NK-92 treated with Interleukin-12 subunit alpha and Interleukin-12 subunit beta, amount 100 ng/mL, for 24 hours (cell line): ENCODE data around the gene SLC27A4.

Experiments used
- DNase-seq: peaks from one replicate; lab custom pipeline; 2025; lab: John Stamatoyannopoulos, UW

The SLC27A4 gene

GRCh38 chr9:128365525-128365924 is 25.2 kb downstream of the SLC27A4 start:
- DNase-seq = no peak

DNA sequence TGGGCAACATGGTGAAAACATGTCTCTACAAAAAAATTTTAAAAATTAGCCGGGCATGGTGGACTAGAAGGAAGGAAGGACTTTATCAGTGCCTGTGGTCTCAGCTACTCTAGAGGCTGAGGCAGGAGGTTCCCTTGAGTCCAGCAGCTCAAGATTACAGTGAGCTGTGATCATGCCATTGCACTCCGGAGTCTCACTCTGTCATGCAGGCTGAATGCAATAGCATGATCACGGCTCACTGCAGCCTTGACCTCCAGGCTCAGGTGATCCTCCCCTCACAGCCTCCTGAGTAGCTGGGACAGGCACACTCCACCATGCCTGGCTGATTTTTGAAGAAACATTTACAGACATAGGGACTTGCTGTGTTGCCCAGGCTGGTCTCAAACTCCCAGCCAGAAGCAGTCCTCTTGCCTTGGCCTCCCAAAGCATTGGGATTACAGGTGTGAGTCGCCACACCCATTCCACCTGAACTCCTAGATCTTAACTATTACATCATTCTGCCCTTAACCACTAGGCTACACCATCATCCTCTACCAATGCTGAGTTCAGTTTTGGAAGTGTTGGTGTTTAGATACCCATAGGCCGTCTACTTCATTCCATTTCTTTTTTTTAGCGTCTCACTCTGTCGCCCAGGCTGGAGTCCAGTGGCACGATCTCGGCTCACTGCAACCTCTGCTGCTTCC is 28.8 kb downstream of the SLC27A4 start:
- no peak for DNase-seq

DNA sequence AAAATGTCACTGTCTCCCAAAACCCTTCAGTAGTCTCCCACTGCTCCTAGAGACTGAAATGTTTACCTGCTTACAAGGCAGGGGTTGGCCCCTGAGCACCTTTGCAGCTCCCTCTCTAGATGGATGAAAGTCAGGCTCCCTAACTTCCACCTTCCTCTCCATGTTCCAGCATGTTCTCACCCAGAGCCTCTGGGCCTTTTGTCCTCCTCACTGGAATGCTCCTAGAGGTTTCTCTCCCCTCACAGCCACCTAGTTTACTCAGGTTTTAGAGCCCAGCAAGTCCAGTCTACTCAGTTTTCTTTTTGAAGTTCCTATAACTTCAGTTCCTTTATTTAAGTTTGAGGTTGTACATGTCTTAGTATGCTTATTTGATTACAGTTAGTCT is 30.0 kb downstream of the SLC27A4 start:
- no peak for DNase-seq

GRCh38 chr9:128370752-128371629 is 30.7 kb downstream of the SLC27A4 start, which contains the start of gene URM1:
Gene URM1 (plus strand): TSS chr9:128371374. CDS start chr9:128371381, 7 bp downstream.
- peak; percentile 83 for DNase-seq

GRCh38 chr9:128371630-128372117 is 31.3 kb downstream of the SLC27A4 start:
- no peak for DNase-seq

DNA sequence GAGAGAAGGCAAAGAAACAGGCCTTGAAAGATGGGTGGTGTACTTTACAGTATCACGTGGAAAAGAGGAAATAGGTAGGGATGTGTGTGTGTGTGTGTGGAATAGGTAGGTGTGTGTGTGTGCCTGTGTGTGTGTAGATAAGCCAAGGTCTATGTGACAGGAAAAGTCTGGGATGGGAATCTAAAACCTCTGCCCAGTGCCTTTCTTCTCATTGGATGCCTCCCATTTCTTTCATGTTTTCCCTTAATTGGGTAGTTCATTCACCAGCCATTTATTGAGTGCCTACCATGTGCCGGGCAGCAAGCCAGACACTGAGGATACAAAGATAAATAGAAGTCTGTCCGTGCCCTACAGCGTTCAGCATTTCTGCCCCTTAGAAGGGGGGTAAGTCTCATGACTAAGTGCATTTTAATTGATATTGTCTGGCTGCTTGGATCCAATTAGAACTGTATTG is 31.9 kb downstream of the SLC27A4 start:
- DNase-seq = no peak

DNA sequence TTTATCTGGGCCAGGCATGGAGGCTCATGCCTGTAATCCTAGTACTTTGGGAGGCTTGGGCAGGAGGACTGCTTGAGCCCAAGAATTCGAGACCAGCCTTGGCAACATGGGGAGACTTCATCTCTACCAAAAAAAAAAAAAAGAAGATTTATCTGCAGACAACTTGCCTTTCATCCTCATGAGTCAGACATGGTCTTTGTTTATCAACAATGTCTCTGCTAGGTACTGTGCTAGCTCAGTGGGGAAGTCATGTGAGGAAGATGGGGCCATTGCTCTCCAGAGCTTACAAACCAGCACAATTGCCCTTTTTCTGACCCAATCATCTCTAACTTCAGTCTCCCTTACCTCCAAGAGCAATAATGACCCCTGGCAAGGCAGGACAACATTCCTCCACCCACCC is 32.5 kb downstream of the SLC27A4 start:
- DNase-seq = no peak

GRCh38 chr9:128374221-128374675 is 33.9 kb downstream of the SLC27A4 start:
- DNase-seq = no peak

GRCh38 chr9:128375865-128376264 is 35.5 kb downstream of the SLC27A4 start:
- no peak for DNase-seq

DNA sequence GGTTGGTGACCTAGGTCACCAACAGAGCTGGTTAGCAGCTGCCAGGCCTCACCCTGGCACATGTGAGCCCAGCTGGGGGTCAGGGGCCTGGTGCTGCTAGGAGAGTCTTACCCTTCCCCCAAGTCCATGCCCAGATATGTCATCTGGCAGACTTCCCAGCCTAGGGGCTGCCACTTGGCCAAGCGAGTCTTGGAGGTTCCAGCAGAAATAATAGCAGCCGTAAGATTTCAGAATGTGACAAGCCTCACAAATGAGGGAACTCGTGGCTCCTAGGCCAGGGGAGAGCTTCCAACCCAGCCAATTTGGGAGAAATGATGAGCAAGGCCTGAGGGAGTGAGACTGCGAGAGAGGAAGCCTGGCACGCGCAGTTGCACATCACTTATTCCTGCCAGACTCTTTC is 41.9 kb downstream of the SLC27A4 start:
- no peak for DNase-seq

DNA sequence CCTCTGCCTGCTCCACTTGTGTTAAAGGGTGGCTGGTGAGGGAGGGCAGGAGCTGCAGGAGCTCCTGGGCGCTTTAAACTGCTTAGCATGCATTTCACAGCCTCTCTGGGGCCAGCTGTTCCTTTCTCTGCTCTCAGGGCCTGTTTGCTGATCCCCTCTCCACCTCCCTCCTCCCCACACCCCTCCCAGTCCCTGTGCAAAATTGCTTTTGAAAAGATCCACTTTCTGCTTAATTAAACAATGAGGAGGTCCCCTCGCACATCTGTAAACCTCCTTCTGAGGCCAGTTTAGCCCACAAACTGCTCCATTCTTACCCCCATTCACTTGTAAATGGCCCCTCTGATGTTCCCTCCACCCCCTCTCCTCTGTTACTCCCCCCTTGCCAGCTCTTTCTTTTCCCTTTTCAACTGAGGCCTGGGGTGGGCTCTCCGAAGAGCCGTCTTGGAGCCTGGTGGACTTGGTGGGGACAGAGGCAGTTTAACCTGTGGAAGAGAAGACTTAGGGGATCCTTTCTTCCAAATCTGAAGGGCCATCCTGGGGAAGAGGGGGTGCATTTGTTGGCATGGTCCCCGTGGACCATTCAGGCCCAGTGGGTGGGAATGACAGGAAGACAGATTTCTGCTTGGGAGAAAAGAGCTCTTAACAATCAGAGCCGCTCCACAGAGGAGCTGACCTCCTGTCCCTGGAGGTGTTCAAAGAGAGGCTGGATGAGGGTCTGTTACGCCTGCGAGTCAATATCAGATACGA is 42.9 kb downstream of the SLC27A4 start:
- no peak for DNase-seq

GRCh38 chr9:128383791-128384190 is 43.5 kb downstream of the SLC27A4 start:
- DNase-seq = no peak

- no peak for DNase-seq
Observed at GRCh38 chr9:128384801-128385495, 44.6 kb downstream of the SLC27A4 start.

GRCh38 chr9:128385496-128386460 is 45.5 kb downstream of the SLC27A4 start:
- no peak for DNase-seq

- DNase-seq = no peak
Observed at GRCh38 chr9:128388150-128388549, 47.8 kb downstream of the SLC27A4 start.

- DNase-seq = no peak
Observed at GRCh38 chr9:128389395-128390149, 49.2 kb downstream of the SLC27A4 start.

DNA sequence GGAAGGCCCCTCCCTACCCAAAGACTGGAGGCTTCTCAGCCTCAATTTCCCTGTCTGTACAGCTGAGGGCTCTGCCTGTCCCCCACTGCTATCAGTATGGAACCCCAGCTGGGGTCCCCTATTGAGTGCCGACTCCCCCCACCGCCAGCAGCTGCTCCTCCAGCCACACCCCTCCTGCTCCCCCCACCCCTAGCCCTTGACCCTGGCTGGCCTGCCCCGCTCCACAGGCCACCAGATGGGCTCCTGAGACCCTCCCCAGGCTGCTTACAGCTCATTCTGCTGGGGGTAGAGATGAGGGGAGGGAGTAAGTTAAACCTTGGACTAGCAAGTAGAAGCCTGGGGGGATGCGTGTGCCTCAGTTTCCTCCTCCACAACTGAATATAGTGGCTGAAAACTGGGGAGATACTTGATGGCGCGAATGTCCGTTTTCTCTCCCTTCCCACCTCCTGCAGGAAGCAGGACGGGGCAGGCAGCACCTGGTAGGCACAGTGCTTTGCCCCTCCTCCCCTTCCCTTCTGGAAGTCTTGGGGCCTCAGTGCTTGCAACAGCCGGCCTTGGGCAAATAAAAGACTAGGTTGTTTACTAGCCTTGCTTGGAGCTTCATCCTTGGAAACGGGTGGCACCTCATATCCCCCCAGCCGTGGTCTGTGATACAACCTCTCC is 50.0 kb downstream of the SLC27A4 start:
- no peak for DNase-seq

DNA sequence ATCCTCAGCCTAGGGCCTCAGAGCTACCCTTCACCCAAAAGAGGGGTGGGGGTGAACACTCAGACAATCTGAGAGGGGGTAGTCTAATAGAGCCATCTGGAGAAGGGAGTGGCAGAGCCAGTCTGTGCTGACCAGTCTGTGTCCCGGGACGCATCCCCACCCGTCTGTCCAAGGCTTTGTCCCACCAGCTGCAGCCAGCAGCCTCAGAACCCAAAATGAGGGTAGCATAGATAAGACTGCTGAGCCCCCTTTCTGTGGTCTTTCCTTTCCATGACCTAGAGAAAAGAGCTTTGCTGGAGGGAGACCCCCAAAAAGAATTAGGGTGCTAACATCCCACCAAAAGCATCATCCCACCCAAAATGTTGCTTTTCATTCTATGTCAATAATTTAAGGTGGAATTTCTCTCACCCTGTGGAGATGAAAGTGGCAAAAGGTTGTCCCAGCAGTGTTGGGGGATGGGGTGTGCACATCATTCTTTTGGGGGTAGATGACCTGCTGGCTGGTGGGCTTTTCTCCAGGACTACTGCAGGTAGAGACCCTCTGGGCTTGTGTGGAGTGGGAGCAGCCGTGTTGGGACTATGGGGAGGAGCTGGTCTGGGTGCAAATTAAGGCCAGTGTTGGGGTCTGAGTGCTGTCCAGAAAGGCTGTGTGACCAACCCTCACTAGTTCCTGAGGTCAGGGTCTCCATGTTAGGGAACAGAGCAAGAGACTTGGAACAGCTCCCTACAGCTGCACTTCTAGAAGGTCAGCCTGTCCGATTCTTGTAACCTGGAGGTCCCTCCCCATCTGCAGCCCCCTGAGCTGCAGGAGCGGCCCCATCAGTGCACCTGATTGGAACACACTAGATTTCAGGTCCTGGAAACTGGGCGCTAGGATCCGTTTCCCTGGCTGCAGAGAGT is 50.7 kb downstream of the SLC27A4 start:
- no peak for DNase-seq
